HG03354 (cell line): ENCODE results near the gene ANKRD44.

Source experiments
- ATAC-seq: cut with Tn5 transposase; IDR thresholded peaks from one replicate; pipeline ENCODE4 v1.9.1; 2021; ENCODE audit warnings: mild to moderate bottlenecking; ENCODE audit not compliant: unreplicated experiment, poor library complexity, severe bottlenecking

Gene ANKRD44

DNA sequence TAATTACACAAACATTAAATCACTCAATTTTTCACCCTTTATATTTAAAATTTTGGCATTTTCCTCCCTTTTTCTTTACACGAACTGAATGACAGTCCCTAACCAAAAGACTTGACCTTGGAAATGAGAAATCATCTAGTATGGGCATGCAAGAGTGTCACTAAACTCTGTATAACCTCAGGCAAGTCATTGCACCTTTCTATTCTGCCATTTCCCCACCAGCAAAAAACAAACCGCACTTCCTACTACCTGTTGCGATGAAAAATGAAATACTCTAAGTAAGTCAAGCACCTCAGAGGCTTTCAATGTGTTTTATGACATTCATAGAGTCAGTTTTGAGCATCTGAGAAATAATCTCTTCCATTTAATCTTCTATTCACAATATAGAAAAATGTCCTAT is 44.1 kb downstream of the ANKRD44 start:
- no peak for ATAC-seq

DNA sequence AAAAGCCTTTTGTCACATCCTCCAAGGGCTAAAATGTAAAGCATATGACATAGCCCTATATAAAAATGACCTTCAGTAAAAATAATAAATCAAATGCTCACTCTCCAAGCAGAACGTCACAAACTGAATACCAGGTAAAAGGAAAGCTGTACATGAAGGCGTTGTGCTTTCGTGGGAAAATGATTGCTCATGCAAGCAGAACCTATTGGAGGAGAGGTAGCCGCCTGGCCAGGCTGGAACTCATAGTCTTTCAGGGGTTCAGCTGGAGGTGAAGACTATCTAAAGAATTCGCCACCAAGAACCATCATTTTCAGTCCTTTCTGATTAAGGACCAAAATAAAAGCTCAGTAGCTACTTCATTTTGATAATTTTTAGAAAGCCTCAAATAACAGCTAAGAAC is 44.7 kb downstream of the ANKRD44 start:
- no peak for ATAC-seq

DNA sequence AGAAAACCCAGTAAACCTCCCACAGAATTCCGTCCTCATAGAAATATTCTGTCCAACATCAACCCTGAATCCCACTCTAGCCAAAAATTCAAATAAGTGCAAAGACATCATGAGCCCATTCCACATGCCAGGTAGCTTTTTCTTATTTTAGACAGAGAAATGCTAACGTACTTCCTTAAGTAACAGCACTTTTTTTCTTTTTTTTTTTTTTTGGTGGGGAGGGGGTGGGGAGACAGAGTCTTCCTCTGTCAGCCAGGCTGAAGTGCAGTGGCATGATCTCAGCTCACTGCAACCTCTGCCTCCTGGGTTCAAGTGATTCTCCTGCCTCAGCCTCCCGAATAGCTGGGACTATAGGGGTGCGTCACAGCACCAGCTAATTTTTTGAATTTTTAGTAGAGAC is 45.5 kb downstream of the ANKRD44 start:
- ATAC-seq, result no peak

DNA sequence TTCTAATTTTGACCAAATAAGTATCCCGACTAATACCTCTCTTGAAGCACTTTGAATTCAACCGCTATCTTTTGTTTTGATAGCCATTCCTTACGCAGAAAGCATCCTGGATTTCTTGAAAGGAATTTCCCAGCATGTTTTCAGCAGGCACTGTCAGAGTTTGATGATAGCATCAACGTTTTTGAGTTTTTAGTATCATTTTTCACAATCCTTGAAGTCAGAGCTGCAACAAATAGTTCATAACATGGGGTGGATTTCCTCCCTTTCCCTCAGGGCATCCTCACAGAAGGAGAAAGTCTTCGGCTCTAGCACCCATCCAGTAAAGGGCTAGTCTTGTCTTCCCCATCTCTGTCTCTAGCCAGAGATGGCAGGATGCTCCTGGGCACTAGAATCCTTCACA is 46.2 kb downstream of the ANKRD44 start:
- ATAC-seq, result no peak

DNA sequence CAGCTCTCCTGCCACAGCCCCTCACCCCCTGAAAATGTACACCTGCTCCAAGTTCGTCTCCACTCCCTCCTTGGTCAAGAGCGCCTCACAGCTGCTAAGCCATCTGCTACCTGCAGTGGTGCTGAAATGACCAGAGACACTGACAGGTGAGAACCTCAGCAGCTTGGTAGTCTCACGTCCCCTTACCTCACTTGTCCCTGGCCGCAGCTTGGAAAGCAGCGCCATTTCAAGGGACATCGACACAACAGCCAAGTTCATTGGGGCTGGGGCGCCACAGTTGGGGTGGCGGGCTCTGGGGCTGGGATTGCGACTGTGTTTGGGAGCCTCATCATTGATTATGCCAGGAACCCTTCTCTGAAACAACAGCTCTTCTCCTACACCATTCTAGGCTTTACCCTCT is 47.5 kb downstream of the ANKRD44 start:
- ATAC-seq, result no peak

DNA sequence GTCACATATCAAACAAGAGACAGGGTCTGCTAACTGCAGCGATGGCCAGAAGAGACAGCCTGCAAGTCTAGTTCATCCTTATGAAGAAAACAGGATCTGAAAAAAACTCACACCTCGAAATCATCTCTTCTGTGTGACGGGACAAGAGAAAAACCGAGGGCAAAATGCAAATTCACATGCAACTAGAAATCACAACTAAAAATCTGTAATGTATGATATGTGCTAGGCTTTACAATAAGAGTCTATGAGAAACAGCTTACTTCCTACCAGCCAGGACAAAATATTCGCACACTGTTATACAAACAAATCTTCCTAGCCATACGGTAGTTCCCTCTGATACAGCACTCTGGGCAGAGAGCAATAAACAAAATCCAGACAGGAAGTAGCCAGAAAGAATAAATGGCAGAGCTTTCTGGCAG is 48.8 kb downstream of the ANKRD44 start:
- ATAC-seq, result peak; percentile 65

DNA sequence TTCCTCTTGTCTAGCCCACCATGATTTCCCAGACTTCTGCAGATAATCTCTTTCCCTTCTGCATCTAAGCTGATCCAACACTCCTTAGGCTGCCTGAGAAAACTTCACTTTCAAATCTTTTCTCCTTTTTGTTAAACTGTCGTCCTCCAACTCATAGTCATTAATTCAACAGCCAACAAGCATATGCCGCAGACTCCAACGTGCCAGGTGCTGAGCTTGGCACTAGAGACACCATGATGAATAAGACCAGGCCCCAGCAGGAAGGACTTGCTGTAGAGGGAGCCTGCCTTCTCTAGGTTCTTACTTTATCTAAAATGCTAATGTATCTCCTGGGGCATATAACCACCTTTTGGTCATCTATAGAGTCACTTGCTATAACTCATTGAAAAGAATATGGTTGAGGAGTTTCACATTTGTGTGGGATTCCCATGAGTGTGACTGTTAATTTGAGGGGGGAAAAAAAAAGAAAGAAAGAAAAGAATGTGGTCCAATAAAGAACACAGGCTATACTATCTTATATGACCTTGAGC is 51.0 kb downstream of the ANKRD44 start:
- ATAC-seq, result no peak

DNA sequence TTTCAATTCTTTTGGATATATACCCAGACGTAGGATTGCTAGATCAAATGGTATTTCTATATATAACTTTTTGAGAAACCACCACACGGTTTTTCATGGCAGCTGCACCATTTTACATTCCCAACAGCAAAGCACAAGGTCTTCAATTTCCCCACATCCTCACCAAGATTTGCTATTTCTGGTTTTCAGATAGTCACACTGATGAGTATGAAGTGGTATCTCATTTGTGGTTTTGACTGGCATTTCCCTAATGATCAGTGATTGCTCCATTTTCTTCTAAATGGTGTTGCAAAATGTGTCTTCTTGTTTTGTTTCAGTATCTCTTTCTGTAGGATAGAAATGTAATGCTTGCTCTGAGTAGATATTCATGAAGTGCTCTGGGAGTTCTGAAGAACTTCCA is 52.0 kb downstream of the ANKRD44 start:
- ATAC-seq, result no peak

DNA sequence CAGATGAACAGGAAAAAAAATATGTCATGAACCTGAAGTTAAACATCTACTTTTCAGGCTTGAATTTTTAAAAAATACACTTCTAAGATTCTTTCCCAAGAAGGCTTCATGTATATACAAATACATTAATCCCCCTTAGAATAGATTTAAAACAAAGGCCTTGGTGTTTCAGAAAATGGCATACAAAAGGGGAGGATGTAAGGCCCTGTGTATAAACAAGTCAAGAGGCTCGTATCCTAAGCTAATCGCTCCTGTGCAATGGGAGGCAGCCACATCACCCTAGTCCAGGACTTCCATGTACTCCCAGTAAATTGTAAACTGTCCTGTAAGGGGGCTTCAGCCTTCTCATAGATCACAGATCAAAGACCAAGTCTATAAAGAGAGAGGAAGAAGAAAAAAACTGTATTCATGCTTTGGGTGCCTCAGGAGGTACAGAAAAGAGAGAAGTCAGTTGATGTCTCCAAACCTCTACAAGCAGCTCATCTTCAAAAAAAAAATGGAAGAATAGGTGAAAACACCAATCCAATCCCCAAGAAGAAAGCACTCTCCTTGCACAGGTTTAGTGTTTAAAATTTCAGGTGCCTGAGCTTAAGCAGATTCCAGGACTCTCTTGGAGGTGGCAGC is 53.9 kb downstream of the ANKRD44 start:
- ATAC-seq, result no peak

DNA sequence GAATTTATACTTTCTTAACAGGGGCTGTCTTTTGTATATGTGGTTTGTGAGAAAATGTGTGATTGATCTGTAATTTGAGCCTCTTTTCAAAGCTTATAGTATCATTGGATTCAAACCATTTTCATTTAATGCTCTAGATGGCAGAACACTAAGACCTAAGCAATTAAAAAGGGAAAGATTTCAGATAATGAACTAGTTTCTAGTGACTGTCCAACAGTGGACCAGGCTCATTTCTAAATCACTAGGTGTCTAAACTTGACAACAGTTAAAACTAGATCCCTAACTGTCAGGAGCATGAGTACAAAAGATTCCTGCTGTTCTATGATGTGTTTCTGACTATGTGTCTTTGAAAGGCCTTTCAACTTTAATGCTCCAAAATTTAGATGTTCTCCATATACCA is 54.6 kb downstream of the ANKRD44 start:
- ATAC-seq, result no peak

DNA sequence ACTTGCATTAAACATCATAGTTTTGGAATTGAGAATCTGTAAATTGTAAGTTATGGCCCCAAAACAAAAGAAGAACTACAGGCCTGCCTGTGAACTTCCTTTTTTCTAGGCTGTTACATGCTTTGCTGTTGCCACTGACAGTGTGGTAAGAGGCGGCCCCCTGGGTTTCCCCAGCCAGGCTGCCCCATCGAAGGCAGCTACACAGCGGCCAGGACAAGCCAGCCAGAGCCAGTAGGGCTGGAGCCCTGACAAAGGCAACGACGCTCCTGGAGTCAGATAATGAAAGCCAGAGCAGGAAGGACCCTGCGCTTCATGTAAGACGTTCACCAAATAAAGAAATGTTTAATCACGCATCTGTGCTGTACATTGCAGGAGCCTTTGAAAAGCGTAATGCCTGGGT is 55.0 kb downstream of the ANKRD44 start:
- ATAC-seq, result peak; percentile 97

DNA sequence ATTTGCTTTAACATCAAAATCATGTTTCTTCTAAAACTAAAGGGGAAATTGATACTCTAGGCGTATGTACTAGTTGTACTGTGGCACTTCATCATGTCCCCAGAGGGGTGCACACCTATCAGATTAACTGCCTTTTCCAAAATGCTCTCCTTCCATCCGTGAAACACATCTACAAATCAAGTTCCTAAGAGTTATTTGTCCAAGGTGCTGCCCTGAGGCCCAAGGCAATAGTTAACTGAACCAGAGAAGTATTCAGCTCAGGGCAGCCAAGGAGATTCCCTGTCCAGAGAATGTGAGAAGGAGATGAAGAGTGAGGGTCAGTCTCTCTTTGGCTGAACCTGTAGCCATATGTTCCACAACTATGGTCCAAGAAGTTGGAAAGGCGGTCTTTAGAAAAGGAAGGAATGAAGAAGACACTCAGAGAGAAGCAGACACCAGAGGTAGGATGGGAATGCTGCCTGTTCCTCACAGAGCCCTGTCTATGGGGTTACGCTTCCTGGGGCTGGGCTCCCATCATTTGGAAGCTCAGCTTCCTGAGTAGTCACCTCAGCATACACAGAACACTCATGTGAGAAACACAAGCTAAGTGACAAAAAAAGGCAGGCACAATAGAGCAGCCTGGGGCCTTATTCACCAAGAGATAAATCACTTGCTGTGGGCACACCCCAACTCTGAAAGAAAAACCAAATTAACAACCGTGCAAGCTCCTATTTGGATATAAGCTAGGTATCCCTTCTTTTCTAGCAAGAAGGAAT is 55.6 kb downstream of the ANKRD44 start:
- ATAC-seq, result peak; percentile 40

DNA sequence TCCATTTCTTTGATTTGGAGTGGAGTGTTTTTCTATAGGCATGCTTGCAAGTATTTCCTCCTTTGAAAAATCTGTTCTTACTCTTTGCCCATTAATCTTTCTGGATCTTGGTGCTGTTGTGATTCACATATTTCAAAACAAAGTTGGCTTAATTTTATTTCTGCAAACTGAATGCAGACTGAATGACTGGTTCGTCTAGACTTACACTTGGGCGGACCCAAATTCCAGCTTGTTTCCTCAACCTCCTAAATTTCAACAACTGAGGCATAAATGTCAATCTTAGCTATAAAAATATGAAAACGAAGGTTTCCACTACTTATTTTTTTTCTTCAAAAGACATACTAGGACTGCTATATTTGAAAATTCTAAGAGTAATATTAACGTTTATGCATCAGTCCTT is 59.0 kb downstream of the ANKRD44 start:
- no peak for ATAC-seq

DNA sequence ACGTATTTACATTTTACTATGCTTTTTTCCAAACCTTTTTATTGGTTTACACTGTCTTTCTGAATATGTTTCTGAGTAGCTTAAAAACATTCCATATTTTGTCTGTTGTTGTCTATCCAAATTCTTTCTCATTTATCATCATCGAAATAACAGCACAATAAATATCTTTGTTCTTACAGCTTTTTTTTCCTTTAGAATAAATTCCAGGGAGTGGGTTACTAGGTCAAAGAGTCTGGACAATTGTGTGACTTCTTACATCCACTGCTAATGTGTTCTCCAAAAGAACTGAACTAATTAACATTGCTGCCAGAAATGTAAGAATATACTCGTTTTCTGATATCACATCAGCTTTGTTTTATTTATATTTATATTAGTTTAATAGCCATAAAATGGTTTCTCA is 59.4 kb downstream of the ANKRD44 start:
- no peak for ATAC-seq

DNA sequence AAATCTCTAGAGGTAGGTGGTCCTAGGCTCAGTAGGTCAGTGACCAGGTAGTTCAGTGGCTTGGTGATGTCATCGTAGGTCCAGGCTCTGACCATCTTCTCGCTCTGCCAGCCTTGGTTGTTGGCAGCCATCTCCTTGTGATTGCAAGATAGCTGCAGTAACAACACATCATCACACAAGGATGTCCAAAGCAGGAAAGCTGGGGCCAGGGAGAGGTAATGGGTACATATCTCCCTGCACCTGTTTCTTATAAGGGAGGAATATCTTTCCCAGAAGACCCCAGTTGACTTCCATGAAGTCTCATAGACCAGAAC is 60.5 kb downstream of the ANKRD44 start:
- ATAC-seq, result no peak

DNA sequence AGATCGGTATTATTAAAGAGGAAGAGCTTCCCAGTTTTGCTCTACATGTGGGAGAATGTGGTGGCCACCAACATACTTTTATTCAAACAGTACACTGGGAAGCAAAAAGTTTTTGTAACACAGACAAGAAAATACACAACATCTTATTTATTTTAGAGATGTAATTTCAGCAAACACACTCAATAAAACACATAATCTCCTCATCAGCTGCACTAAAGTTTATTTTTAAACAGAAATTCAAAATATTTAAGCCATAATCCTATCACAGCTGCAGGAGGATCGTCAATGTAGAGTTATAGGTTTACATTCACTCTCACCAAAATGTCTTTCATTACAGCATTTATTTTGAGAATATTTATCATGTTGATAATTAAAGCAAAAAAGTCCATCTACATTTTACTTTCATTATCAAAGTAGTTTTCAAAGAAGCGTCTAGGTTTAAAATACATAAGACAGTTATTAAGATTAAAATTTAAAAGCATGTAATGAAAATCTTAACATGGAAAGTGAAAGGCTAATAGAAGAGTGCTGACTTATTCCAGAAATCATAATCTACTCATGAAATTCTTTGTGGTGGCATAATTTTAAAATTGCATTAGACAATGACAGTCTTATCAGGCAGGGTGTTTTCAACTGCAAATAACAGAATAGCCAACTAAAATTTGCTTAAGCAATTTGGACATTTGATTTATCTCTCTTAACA is 61.0 kb downstream of the ANKRD44 start:
- no peak for ATAC-seq

DNA sequence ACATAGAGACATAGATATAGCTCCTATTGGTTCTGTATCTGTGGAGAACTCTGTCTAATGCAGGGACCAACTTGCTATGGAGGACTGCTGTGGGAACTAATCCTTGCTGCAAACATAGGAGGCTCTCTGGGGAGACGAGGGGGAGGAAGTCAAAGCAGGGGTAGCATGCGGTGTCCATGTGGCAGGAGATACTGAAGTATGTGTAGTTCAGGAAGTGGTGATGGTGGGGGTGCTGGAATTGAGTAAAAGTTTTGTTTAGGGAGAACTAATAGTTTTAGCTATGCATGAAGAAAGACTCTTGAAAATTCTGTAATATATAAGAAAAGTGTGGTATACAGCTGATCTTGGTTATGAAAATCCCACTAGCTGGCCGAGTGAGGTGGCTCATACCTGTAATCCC is 62.0 kb downstream of the ANKRD44 start:
- ATAC-seq, result no peak

DNA sequence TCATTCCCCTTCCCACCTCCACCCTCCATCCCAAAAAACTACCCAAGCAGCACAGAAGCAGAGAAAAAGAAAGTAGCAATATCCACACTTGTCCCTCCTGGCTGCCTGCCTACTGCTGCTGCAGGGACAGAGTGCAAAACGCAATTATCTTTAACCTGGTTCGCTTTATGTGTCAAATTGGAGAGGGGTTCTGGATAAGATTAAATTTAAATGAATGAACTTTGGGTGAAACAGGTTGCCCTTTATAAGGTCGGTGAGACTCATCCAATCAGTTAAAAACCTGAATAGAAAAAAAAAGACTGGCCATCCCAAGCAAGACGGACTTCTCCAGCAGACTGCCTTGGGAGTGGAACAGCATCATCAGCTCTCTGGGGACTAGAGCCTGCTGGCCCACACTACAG is 62.6 kb downstream of the ANKRD44 start:
- no peak for ATAC-seq

DNA sequence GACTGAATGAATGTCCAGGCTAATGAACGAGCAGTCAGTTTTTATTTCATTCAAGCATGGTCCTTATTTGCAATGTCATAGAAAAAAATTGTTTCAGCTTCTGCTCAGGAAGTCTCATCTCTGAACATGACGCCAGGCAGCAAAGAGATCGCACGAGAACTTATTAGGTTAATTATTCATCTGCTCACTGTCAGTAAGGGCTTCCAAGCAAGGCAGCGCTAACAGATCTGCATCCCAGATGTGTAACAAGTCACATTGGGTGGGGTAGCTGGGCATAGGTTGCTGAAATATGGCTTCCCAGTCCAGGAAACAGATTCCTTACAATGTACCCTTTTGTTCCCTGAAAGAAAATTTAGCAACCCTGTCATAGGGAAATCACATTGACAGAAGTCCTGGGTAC is 63.5 kb downstream of the ANKRD44 start:
- ATAC-seq, result peak; percentile 61

DNA sequence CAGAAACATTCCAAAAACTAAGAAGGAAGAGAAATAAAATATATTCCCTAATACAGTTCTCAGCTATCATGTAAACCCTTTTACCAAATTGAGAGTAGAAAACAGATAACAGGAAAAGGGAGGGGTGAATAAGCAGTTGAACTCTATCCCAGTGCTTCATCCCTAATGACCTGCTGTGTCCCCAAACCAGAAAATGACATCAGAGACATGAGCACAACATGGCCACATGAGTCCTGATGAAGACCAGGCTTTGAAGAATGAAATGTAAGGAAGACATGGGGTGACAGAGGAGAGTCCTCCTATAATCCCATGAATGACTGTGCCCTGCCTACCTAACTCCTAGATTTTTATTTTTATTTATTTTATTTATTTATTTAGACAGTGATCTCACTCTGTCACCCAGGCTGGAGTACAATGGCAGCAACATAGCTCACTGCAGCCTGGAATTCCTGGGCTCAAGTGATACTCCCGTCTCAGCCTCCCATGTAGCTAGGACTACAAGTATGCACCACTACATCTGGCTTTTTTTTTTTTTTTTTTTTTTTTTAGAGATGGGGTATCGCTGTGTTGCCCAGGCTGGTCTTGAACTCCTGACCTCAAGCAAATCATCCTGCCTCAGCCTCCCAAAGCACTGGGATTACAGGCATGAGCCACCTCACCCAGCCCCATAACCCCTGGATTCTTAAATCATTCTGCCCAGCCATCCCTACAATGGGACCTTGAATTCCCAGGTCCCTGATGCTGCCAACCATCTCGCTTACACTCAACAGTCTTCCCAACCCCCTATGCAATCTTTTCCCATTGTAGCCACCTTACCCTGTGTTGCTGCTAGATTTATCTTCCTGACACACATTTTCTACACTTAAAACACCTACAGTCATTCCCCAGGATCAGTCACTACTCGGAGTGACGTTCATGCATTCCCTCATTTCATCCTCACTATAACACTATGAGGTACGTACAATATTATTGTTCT is 64.5 kb downstream of the ANKRD44 start:
- ATAC-seq, result no peak
